ENCODE data around the gene ZMIZ1. TPM values are rescaled to one million over a fixed set of nuclear protein-coding genes. Genes with fewer than 3 reads are reported as not detected.

The ZMIZ1 gene
- total RNA-seq, 4 donors from 2014 or later, result 71.9 to 104 (median 79.5) TPM

DNA sequence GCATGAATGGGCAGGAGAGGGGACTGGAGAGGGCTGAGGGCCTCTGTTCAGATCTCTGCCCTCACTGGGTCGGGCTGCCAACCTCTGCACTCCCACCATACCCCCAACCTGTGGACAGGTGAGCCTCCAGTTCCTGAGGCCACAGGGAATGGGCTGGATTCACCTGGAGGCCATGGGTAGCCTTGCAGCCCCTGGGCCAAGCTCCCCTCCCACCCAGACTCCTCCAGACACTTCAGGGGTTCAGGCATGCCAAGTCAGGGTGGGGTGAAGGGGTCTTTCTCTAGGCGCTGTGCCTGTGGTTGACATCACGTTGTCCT is 80.5 kb downstream of the ZMIZ1 start:
- H3K36me3 ChIP-seq, result no peaks in the 10 kb centered on the region
- no CpG with 5 or more reads among the region's 3 CpGs for WGBS
- H3K27me3 ChIP-seq, result no peaks in the 10 kb centered on the region
- peaks cover 100% of the 10 kb centered on the region for H3K4me1 ChIP-seq
- H3K9me3 ChIP-seq, result no peaks in the 10 kb centered on the region
- no peak for TF ChIP-seq POLR2AphosphoS5 (IDR thresholded peaks at IDR 0.05)
- TF ChIP-seq, protein P1, sequence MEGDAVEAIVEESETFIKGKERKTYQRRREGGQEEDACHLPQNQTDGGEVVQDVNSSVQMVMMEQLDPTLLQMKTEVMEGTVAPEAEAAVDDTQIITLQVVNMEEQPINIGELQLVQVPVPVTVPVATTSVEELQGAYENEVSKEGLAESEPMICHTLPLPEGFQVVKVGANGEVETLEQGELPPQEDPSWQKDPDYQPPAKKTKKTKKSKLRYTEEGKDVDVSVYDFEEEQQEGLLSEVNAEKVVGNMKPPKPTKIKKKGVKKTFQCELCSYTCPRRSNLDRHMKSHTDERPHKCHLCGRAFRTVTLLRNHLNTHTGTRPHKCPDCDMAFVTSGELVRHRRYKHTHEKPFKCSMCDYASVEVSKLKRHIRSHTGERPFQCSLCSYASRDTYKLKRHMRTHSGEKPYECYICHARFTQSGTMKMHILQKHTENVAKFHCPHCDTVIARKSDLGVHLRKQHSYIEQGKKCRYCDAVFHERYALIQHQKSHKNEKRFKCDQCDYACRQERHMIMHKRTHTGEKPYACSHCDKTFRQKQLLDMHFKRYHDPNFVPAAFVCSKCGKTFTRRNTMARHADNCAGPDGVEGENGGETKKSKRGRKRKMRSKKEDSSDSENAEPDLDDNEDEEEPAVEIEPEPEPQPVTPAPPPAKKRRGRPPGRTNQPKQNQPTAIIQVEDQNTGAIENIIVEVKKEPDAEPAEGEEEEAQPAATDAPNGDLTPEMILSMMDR (IDR thresholded peaks at IDR 0.05), result no peak
- TF ChIP-seq POLR2A (IDR thresholded peaks at IDR 0.05), result no peak
- TF ChIP-seq EP300 (IDR thresholded peaks at IDR 0.05), result no peak
- H3K4me3 ChIP-seq, result no peak overlapping the region
- H3K27ac ChIP-seq, result peak overlapping the region; percentile 91
- DNase-seq (ENCODE audit: low spot score in 2 of 2), result no peak

DNA sequence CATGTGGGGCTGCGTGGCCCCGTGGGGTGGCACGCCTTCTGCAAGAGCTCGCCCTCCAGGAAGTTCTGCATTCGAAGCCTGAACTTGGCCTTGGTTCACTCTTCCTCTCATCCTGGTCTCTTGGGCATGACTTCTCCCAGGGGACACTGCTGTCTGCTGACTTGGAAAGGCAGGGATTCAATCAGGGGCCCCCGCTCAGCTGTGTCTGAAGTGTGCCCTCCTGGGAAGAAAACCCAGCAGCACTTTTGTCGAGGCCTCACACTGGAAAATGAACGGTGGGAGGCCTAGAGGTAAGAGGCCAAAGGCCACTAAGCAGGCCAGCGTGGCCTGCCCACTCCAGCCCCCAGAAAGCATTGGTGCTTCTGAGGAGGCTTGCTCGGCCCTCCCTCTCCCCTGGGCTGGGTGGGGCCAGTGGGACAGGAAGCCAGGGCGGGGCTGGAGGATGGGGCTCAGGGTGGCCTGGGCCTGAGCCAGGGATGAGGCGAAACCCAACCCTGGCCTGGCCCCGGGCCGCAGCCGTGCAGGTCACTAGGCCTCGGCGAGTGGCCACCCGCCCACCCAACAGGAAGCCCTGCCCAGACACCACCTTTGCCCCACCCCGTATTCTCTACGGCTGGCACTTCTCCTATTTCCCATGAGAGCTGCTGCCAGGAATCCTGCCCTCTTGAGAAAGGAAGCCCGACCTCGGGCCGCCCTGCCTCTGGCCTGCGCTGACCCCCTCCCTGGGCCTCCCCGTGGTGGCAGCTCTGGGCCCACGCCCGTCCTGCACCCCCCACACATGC is 81.1 kb downstream of the ZMIZ1 start:
- no peak overlapping the region for H3K4me3 ChIP-seq
- peak; percentile 94 for DNase-seq (ENCODE audit: low spot score in 2 of 2)
- H3K27ac ChIP-seq, result peak overlapping the region; percentile 91
- 10% methylated on average over 12 of the region's 27 CpGs for WGBS
- TF ChIP-seq EP300 (IDR thresholded peaks at IDR 0.05), result no peak
- TF ChIP-seq POLR2AphosphoS5 (IDR thresholded peaks at IDR 0.05), result peak in 1 of 3 donors; percentile 40
- no peak for TF ChIP-seq POLR2A (IDR thresholded peaks at IDR 0.05)
- no peaks in the 10 kb centered on the region for H3K27me3 ChIP-seq
- no peaks in the 10 kb centered on the region for H3K9me3 ChIP-seq
- peaks cover 100% of the 10 kb centered on the region for H3K4me1 ChIP-seq
- H3K36me3 ChIP-seq, result no peaks in the 10 kb centered on the region

DNA sequence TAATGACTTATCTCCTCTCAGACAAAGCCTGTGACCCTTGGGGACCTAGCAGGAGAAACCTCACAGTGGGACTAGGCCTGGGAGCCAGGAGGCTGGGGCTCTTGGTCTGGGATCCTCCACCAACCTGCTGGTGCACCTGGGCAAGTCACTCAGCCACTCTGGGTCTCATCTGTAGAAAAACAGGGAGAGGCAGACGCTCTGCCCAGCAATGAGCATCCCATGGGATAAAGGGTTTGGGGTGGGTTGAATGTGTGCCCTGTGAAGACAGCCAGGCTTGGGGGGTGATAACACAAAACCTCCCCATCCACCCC is 81.6 kb downstream of the ZMIZ1 start:
- Histone ChIP-seq H3K27me3 (no peaks in the 10 kb centered on the region), H3K36me3 (no peaks in the 10 kb centered on the region), H3K27ac (peak overlapping the region; percentile 91), H3K4me3 (no peak overlapping the region), H3K9me3 (no peaks in the 10 kb centered on the region), H3K4me1 (peaks cover 100% of the 10 kb centered on the region)
- WGBS, result no CpG with 5 or more reads among the region's 1 CpG
- no peak for DNase-seq (ENCODE audit: low spot score in 2 of 2)
- TF ChIP-seq, protein P1 (IDR thresholded peaks at IDR 0.05), result no peak
- TF ChIP-seq POLR2AphosphoS5 (IDR thresholded peaks at IDR 0.05), result no peak
- no peak for TF ChIP-seq POLR2A (IDR thresholded peaks at IDR 0.05)

DNA sequence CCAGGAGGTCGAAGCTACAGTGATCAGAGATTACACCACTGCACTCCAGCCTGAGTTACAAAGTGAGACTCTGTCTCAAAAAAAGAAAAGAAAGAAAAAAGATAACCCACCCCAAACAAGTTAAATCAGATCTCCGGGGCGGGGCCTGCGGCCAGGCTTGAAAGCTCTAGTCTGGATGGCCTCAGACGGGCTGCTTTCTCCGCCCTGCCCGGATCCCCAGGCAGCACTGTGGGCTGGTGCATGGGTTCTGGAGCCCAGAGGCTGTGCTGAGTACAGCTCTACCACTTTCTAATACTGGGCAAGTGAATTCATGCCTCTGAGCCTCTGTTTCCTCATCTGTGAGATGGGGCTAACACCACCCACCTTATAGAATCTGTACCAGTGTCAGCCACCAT is 83.7 kb downstream of the ZMIZ1 start:
- Histone ChIP-seq H3K27me3 (no peaks in the 10 kb centered on the region), H3K4me1 (peaks cover 100% of the 10 kb centered on the region), H3K4me3 (no peak overlapping the region), H3K36me3 (no peaks in the 10 kb centered on the region), H3K27ac (peak overlapping the region; percentile 91), H3K9me3 (no peaks in the 10 kb centered on the region)
- no peak for DNase-seq (ENCODE audit: low spot score in 2 of 2)
- 36% methylated on average over 7 of the region's 7 CpGs for WGBS
- TF ChIP-seq POLR2AphosphoS5 (IDR thresholded peaks at IDR 0.05) (no peak), EP300 (IDR thresholded peaks at IDR 0.05) (no peak), POLR2A (IDR thresholded peaks at IDR 0.05) (no peak)
- TF ChIP-seq, protein P1 (IDR thresholded peaks at IDR 0.05), result no peak

DNA sequence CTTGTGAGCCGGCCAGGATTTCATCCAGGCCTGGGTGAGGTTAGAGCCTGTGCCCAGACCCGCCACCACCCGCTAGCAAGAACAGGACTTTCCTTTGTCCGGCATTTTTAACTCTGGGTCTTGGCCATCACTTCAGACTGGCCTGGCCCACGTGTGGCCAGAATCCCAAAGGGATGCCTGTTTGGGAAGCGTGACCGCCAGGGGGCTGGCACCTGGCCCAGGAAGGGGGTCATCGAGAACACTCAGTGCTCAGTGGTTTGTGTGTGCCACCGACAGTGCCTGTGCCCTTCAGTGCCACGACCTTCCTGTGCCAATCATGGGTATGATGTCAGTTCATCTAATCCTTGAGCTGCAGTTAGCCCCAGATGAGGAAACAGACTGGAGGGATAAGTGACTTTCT is 85.0 kb downstream of the ZMIZ1 start:
- H3K4me1 ChIP-seq, result peaks cover 100% of the 10 kb centered on the region

More for the DNA sequence above, 85.0 kb downstream of the ZMIZ1 start:
- no peaks in the 10 kb centered on the region for H3K27me3 ChIP-seq
- WGBS, result 61% methylated on average over 9 of the region's 10 CpGs
- H3K27ac ChIP-seq, result peak overlapping the region; percentile 91
- H3K36me3 ChIP-seq, result no peaks in the 10 kb centered on the region
- H3K4me3 ChIP-seq, result no peak overlapping the region
- TF ChIP-seq EP300 (IDR thresholded peaks at IDR 0.05), result no peak
- TF ChIP-seq POLR2A (IDR thresholded peaks at IDR 0.05), result no peak
- TF ChIP-seq, protein P1 (IDR thresholded peaks at IDR 0.05), result no peak
- TF ChIP-seq POLR2AphosphoS5 (IDR thresholded peaks at IDR 0.05), result no peak
- H3K9me3 ChIP-seq, result no peaks in the 10 kb centered on the region
- no peak for DNase-seq (ENCODE audit: low spot score in 2 of 2)

Measured in suprapubic skin (tissue), 4 donors.